ENCODE results near the gene RAB3A. TPM values are rescaled to one million over a fixed set of nuclear protein-coding genes. Genes with fewer than 3 reads are reported as not detected.

Gene RAB3A
- total RNA-seq, 1 donor from 2014 or later: 0.17 TPM

DNA sequence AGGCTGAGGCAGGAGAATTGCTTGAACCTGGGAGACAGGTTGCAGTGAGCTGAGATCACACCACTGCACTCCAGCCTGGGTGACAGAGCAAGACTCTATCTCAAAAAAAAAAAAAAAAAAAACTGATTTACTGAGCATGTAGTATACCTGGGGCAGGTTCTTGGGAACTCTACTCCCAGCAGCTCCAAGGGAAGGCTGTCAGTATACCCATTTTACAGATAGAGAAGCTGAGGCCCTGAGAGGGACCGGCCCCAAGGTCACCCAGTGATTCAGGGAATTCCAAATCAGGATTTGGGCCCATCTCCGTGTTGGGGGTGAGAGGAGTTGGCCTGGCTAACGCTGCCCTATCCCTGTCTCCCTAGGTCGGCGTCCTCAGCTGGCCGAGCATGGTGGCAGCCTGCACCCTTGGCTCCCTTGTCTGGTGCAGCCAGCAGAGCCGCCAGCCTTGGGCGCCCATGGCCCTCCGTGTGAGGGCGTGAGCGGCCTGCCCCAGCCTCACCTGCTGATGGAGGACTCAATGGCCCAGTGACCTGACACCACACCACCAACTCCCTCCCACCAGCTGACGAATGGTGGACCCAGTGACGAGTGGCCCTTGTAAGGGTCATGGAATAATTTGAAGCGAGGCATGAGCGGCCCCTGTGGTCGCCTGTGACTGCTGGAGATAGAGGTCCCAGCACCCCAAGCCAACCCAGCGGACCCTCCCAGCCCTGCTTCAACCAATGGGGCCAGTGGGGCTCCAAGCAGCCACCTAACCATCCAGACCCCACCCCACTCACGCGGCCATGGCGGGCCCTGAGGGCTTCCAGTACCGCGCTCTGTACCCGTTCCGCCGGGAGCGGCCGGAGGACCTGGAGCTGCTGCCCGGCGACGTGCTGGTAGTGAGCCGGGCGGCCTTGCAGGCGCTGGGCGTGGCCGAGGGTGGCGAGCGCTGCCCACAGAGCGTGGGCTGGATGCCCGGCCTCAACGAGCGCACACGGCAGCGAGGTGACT, 48.5 kb downstream of the RAB3A start:
- TF ChIP-seq CTCF (conservative IDR thresholded peaks at IDR 0.05; ENCODE audit: low read depth, low read length): no peak
- H3K4me3 ChIP-seq (ENCODE audit: low read depth, low read length): no peak overlapping the region
- no peak for DNase-seq (ENCODE audit: low read depth)

DNA sequence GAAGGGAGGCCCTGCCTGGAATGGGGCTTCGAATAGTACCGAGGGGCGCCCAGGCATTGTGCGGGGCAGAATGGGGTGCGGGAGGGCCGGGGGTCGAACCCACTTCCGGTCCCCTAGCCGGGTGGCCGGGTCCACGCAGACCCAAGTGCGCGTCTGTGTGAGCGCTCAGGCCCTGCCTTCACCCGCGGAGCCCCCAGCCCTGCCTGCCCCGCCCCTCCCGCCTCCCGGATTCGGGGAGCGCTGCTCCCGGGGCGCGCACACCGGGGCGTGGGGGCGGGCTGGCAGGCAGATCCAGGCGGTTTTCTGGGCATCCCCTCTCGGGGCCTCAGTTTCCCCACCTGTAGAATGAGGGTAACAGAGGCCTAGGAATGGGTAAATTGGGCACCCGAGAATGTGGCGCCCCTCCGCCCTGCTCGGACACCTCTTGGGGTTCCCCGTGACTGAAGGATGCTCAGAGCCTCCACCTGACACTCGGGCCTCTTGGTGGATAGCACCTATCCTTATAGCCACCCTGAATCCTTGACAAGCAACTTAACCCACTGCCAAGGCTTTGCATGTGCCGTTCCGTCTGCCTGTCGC, 50.2 kb downstream of the RAB3A start:
- DNase-seq (ENCODE audit: low read depth): no peak
- no peak for TF ChIP-seq CTCF (conservative IDR thresholded peaks at IDR 0.05; ENCODE audit: low read depth, low read length)
- H3K4me3 ChIP-seq (ENCODE audit: low read depth, low read length): peak overlapping the region; percentile 98

DNA sequence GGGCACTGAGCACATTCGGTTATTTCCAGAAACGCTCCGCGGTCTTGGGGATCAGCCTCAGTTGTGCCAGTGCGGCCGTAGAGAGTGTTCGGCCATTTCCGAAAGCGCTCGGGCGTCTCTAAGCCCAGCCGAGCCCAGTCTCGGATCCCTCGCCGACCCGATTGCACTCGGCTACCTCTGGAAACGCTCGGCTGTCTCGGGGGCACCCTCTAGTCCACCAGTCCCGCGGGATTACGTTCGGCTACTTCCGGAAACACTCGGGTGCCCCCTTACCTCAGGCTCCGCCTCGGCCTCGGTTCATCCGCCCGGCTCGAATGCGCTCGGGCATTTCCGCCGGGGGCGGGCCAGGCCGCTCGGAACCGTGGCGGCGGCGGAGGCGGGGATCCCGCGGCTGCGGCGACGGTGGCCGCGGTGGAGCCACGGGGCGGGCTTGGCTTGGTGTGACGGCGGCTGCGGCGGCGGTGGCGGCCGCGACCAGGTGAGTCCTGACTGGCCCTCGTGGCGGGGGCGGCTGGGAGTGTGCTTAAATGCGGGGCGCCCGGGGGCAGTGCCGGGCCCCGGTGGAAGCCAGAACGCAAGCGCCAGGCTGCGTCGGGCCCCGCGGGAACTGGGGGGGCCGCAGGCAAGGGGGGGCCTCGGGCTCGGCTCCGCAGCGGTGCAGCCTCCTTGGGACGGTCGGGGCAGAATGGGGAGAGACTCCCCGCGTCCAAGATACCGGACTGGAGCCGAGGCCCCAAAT, 50.9 kb downstream of the RAB3A start, which contains the start of gene PIK3R2:
PIK3R2 (plus strand) TSS at position 347 of the 739 bp plus-strand sequence. CDS start 2,717 bp downstream, outside the sequence.
- no peak for TF ChIP-seq CTCF (conservative IDR thresholded peaks at IDR 0.05; ENCODE audit: low read depth, low read length)
- DNase-seq (ENCODE audit: low read depth): peak; percentile 82
- H3K4me3 ChIP-seq (ENCODE audit: low read depth, low read length): peak within 1 kb of the TSS; percentile 98

DNA sequence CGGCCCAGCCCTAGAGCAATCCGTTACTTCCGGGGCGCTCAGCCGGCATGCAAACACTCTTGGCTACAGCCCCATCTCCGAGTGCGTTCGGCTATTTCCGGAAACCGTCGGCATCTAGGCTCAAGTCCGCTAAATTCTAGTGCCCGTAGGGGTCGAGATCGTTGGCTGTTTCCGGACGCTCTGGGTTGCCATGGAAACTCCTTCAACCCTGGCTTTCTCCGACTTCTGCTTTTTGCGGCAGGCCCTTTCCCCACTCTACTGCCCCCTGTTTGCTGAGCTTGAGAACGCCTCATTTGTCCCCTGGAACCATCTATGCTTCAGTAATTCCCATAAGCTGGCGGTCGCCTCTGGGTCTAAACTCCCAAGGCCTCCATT, 51.4 kb downstream of the RAB3A start:
- H3K4me3 ChIP-seq (ENCODE audit: low read depth, low read length): peak overlapping the region; percentile 62
- peak; percentile 59 for TF ChIP-seq CTCF (conservative IDR thresholded peaks at IDR 0.05; ENCODE audit: low read depth, low read length)
- DNase-seq (ENCODE audit: low read depth): peak; percentile 87

DNA sequence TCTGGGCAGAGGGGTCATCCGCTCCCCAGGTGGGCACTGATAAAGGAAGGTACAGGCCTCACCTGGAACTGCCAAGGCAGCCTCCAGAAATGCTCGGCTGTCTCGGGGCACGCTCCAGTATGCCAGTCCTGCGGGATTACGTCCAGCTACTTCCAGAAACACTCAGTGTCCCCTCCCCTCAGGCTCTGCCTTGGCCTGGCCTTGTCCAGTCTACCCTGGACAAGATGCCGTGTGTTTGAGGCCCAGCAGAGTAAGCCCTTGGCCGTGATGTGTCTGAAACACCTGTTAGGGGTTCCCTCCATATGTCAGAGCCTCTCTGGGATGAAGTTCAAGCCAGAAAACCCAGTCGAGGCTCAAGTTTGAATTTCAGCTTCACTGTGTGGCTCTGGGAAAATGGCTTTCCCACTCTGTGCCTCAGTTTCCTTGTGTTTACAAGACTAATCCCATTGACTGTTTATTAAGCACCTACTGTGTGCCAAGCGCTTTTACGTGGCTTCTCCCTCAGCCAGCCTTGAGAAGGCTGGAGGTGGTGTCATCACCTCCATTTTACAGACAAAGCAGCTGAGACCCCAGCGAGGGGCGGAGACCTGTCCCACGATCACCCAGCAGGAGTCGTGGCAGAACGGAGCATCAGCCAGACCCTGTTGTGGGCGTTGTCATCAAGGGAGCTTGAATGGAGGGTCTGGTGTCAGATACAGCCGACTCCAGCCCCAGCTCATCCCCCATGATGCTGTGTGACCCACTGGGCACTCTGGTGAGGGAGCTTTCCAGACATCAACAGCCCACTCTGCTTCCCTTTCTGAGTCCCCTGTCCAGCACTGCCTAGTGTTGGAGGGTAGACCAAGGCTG, 52.8 kb downstream of the RAB3A start:
- TF ChIP-seq CTCF (conservative IDR thresholded peaks at IDR 0.05; ENCODE audit: low read depth, low read length): no peak
- no peak for DNase-seq (ENCODE audit: low read depth)
- no peak overlapping the region for H3K4me3 ChIP-seq (ENCODE audit: low read depth, low read length)

DNA sequence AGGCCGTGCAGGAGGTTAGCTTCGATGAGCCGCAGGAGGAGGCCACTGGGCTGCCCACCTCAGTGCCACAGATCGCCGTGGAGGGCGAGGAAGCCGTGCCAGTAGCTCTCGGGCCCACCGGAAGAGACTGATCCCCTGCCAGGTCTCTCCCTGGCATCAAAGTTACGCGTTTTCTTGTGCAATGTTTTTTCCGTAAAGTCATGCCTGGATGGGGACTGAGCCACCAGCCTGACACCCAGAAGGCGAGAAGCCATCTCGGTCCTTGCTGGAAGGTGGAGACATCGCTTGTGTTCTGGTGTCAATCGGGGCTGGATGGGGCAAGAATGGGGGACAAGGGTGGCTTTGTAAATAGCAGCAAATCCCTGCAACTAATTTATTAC, 54.3 kb downstream of the RAB3A start:
- no peak overlapping the region for H3K4me3 ChIP-seq (ENCODE audit: low read depth, low read length)

More for the DNA sequence above, 54.3 kb downstream of the RAB3A start:
- no peak for TF ChIP-seq CTCF (conservative IDR thresholded peaks at IDR 0.05; ENCODE audit: low read depth, low read length)
- DNase-seq (ENCODE audit: low read depth): no peak
